HL-60 (cell line): Measurements from ENCODE around the gene SUFU.

Experiments
- DNase-seq, 2 experiments: peaks; one replicate each; pipeline ENCODE4 v3.0.0-alpha.2; 2010 to 2020; ENCODE audit warnings: low read depth in 1 of 2, low spot score in 1 of 2
- H3K27ac ChIP-seq: fragments of 250-450 bp; sonication (Bioruptor Pico); replicated peaks from 2 replicates; pipeline ENCODE4 v1.5.1; 2020; ENCODE audit warnings: mild to moderate bottlenecking, moderate library complexity
- H3K27me3 ChIP-seq: fragments of 250-450 bp; sonication (Bioruptor Pico); 2 replicates; pipeline ENCODE4 v1.5.1; 2021; ENCODE audit warnings: mild to moderate bottlenecking, moderate library complexity; ENCODE audit not compliant: insufficient read depth, poor library complexity, severe bottlenecking
- H3K4me3 ChIP-seq: replicated peaks from 2 replicates; pipeline ENCODE4 v1.5.1; 2011; ENCODE audit warnings: mild to moderate bottlenecking, control low read depth, low read length; ENCODE audit not compliant: insufficient read depth
- CTCF ChIP-seq: IDR thresholded peaks from one replicate; pipeline ENCODE4 v1.5.1; 2011; ENCODE audit warnings: low read length, control low read depth, inconsistent platforms; ENCODE audit not compliant: insufficient read depth
- GABPA ChIP-seq: IDR thresholded peaks from 2 replicates; pipeline ENCODE4 v1.6.1; 2012; ENCODE audit warnings: low read depth
- POLR2AphosphoS5 ChIP-seq: IDR thresholded peaks from 2 replicates; pipeline ENCODE4 v1.6.1; 2012; ENCODE audit warnings: low read depth
- REST ChIP-seq: IDR thresholded peaks from 2 replicates; pipeline ENCODE4 v1.6.1; 2012; ENCODE audit warnings: low read depth; ENCODE audit not compliant: insufficient replicate concordance
- SPI1 ChIP-seq: IDR thresholded peaks from 2 replicates; pipeline ENCODE4 v1.6.1; 2012; ENCODE audit warnings: low read depth, mild to moderate bottlenecking, borderline replicate concordance

SUFU gene

GRCh38 chr10:102635377-102635776 is 131.6 kb downstream of the SUFU start:
- TF ChIP-seq POLR2AphosphoS5 (peak; percentile 51; the same call in 1 of the 2 replicates), GABPA (no peak), CTCF (no peak), SPI1 (peak; percentile 80; the same call in 1 of the 2 replicates), REST (no peak)
- H3K4me3 ChIP-seq = no peak overlapping the region
- H3K27me3 ChIP-seq = no peaks in the 10 kb centered on the region
- peak overlapping the region; percentile 86 for H3K27ac ChIP-seq
- peak in 1 of 2 experiments; percentile 75 for DNase-seq

GRCh38 chr10:102639537-102639936 is 135.8 kb downstream of the SUFU start:
- TF ChIP-seq SPI1 = no peak
- no peak for TF ChIP-seq CTCF
- TF ChIP-seq GABPA = no peak
- no peak for TF ChIP-seq REST
- no peak for TF ChIP-seq POLR2AphosphoS5
- DNase-seq = no peak
- no peak overlapping the region for H3K4me3 ChIP-seq
- no peaks in the 10 kb centered on the region for H3K27me3 ChIP-seq
- no peak overlapping the region for H3K27ac ChIP-seq

- no peak overlapping the region; the same call in 1 of the 2 replicates for H3K4me3 ChIP-seq
Observed at GRCh38 chr10:102641402-102641801, 137.6 kb downstream of the SUFU start.

More at GRCh38 chr10:102641402-102641801, 137.6 kb downstream of the SUFU start:
- no peak for DNase-seq
- TF ChIP-seq CTCF (no peak), SPI1 (no peak), POLR2AphosphoS5 (no peak), REST (no peak), GABPA (no peak)
- Histone ChIP-seq H3K27me3 (no peaks in the 10 kb centered on the region), H3K27ac (peak overlapping the region; percentile 98)
